H1 (cell line): ENCODE results near the gene AADAC. TPM values are rescaled to one million over a fixed set of nuclear protein-coding genes. Genes with fewer than 3 reads are reported as not detected.

Experiments used
- CTCF ChIA-PET: fragments of 300-600 bp; sonication (Branson Sonifier 250); formaldehyde crosslinking; loops from one replicate; lab custom pipeline; 2021; ENCODE audit not compliant: partially characterized antibody; lab: Charles Lee
- POLR2A ChIA-PET: fragments of 300-600 bp; sonication (Branson Sonifier 250); formaldehyde crosslinking; loops from one replicate; lab custom pipeline; 2021; ENCODE audit warnings: inconsistent platforms; ENCODE audit not compliant: partially characterized antibody; lab: Charles Lee
- DNase-seq, 2 experiments: peaks; one replicate each; pipeline versions ENCODE4 v3.0.0 to v3.0.0-alpha.2; 2010 to 2022; ENCODE audit warnings: low spot score in 2 of 2, low read depth in 1 of 2, mixed read lengths in 1 of 2
- FAIRE-seq: peaks from 2 replicates; lab custom pipeline; 2011; peaks lifted over from hg19 to GRCh38; lab: Jason Lieb, UNC
- H2AFZ ChIP-seq: 2 replicates; pipeline ENCODE4 v1.8.1; 2012; ENCODE audit warnings: low read length, inconsistent platforms
- H2AK5ac ChIP-seq: 2 replicates; pipeline ENCODE4 v1.6.1; 2013; ENCODE audit warnings: low read depth, low read length
- H2BK120ac ChIP-seq: replicated peaks from 2 replicates; pipeline ENCODE3; 2013; ENCODE audit warnings: low read depth, low read length, inconsistent platforms
- H2BK12ac ChIP-seq: 2 replicates; pipeline ENCODE4 v1.6.1; 2013; ENCODE audit warnings: low read depth, low read length
- H2BK15ac ChIP-seq: 2 replicates; pipeline ENCODE4 v1.6.1; 2013; ENCODE audit warnings: low read length
- H2BK20ac ChIP-seq: 2 replicates; pipeline ENCODE4 v1.6.1; 2013; ENCODE audit warnings: low read length
- H2BK5ac ChIP-seq: 2 replicates; pipeline ENCODE4 v1.6.1; 2013; ENCODE audit warnings: low read depth, low read length
- H3K14ac ChIP-seq: 2 replicates; pipeline ENCODE4 v1.6.1; 2013; ENCODE audit warnings: inconsistent platforms; ENCODE audit not compliant: insufficient read length
- H3K18ac ChIP-seq: 2 replicates; pipeline ENCODE4 v1.6.1; 2013; ENCODE audit warnings: low read length; ENCODE audit errors: extremely low read depth
- H3K23ac ChIP-seq: 2 replicates; pipeline ENCODE4 v1.6.1; 2013; ENCODE audit warnings: inconsistent platforms; ENCODE audit not compliant: insufficient read length
- H3K23me2 ChIP-seq: 2 replicates; pipeline ENCODE4 v1.6.1; 2013; ENCODE audit warnings: low read depth, low read length
- H3K27ac ChIP-seq: 2 replicates; pipeline ENCODE4 v1.6.1; 2011; ENCODE audit warnings: low read depth, low read length, inconsistent platforms
- H3K27me3 ChIP-seq, 4 experiments: replicated peaks in 1 of 4; 1 replicate in 1 of 4; 2 replicates in 3 of 4; pipeline versions ENCODE4 v1.6.1 to v1.8.1; 2011 to 2013; ENCODE audit warnings: low read length in 3 of 4, mild to moderate bottlenecking in 3 of 4, inconsistent platforms in 2 of 4, mixed read lengths in 2 of 4, moderate library complexity in 1 of 4; ENCODE audit not compliant: control insufficient read depth in 3 of 4, insufficient read depth in 3 of 4; ENCODE audit errors: extremely low read depth in 1 of 4
- H3K36me3 ChIP-seq, 4 experiments: 2 replicates each; pipeline versions ENCODE4 v1.6.1 to v1.8.1; 2011 to 2013; ENCODE audit warnings: mild to moderate bottlenecking in 4 of 4, low read length in 3 of 4, moderate library complexity in 2 of 4, control low read depth in 1 of 4, inconsistent platforms in 1 of 4; ENCODE audit not compliant: insufficient read depth in 4 of 4, control insufficient read depth in 2 of 4
- H3K4ac ChIP-seq: replicated peaks from 2 replicates; pipeline ENCODE3; 2013; ENCODE audit warnings: low read length, low read depth, mixed read lengths, inconsistent platforms; ENCODE audit not compliant: insufficient read length
- H3K4me1 ChIP-seq, 4 experiments: replicated peaks in 1 of 4; 1 replicate in 1 of 4; 2 replicates in 3 of 4; pipeline versions ENCODE4 v1.6.1 to v1.8.1; 2011 to 2013; ENCODE audit warnings: low read length in 3 of 4, inconsistent platforms in 2 of 4, mixed read lengths in 1 of 4; ENCODE audit not compliant: insufficient read depth in 4 of 4, control insufficient read depth in 3 of 4
- H3K4me2 ChIP-seq, 2 experiments: 2 replicates each; pipeline versions ENCODE4 v1.6.1 to v1.8.1; 2011 to 2013; ENCODE audit warnings: low read depth in 2 of 2, low read length in 2 of 2, control low read depth in 1 of 2, inconsistent platforms in 1 of 2, mild to moderate bottlenecking in 1 of 2; ENCODE audit not compliant: insufficient read depth in 1 of 2
- H3K4me3 ChIP-seq, 4 experiments: fragments of 200-600, 300-600 bp in 1 of 4; sonication (generic), shearing (Covaris generic), sonication (Bioruptor Twin) in 1 of 4; 2 replicates each; pipeline versions ENCODE4 v1.5.1 to v1.8.1; 2011 to 2016; ENCODE audit warnings: low read length in 4 of 4, low read depth in 3 of 4, control low read depth in 2 of 4, inconsistent platforms in 2 of 4, mild to moderate bottlenecking in 2 of 4, mixed read lengths in 1 of 4, moderate library complexity in 1 of 4; ENCODE audit not compliant: insufficient read depth in 2 of 4; ENCODE audit errors: extremely low read depth in 1 of 4
- H3K56ac ChIP-seq: replicated peaks from 2 replicates; pipeline ENCODE3; 2013; ENCODE audit warnings: low read depth, mild to moderate bottlenecking, mixed read lengths, low read length, inconsistent platforms; ENCODE audit not compliant: insufficient read length
- H3K79me1 ChIP-seq: 2 replicates; pipeline ENCODE4 v1.6.1; 2013; ENCODE audit warnings: low read depth, low read length, control low read depth
- H3K79me2 ChIP-seq, 2 experiments: 2 replicates each; pipeline versions ENCODE4 v1.6.1 to v1.8.1; 2012 to 2013; ENCODE audit warnings: low read length in 2 of 2, mild to moderate bottlenecking in 2 of 2, inconsistent platforms in 1 of 2; ENCODE audit not compliant: insufficient read depth in 2 of 2, control insufficient read depth in 1 of 2
- H3K9ac ChIP-seq, 4 experiments: replicated peaks in 1 of 4; 1 replicate in 1 of 4; 2 replicates in 3 of 4; pipeline versions ENCODE4 v1.6.1 to v1.8.1; 2011 to 2013; ENCODE audit warnings: low read depth in 3 of 4, low read length in 3 of 4, control low read depth in 2 of 4, mild to moderate bottlenecking in 2 of 4, moderate library complexity in 2 of 4, inconsistent platforms in 1 of 4; ENCODE audit errors: extremely low read depth in 1 of 4
- H3K9me3 ChIP-seq, 2 experiments: 2 replicates each; pipeline versions ENCODE4 v1.6.1 to v1.8.1; 2012 to 2013; ENCODE audit warnings: mild to moderate bottlenecking in 2 of 2, moderate library complexity in 2 of 2, control low read depth in 1 of 2, inconsistent platforms in 1 of 2, low read depth in 1 of 2, low read length in 1 of 2, mixed read lengths in 1 of 2; ENCODE audit not compliant: insufficient read depth in 2 of 2
- H4K20me1 ChIP-seq, 2 experiments: replicated peaks in 1 of 2; 2 replicates each; pipeline versions ENCODE3 to v1.8.1; 2011 to 2013; ENCODE audit warnings: inconsistent platforms in 2 of 2, low read length in 2 of 2, mild to moderate bottlenecking in 1 of 2; ENCODE audit not compliant: insufficient read depth in 2 of 2, control insufficient read depth in 1 of 2
- H4K5ac ChIP-seq: 2 replicates; pipeline ENCODE4 v1.6.1; 2013; ENCODE audit warnings: low read length, low read depth, mixed read lengths, inconsistent platforms; ENCODE audit not compliant: insufficient read length
- H4K8ac ChIP-seq: 2 replicates; pipeline ENCODE4 v1.8.0; 2013; ENCODE audit warnings: mild to moderate bottlenecking, moderate library complexity, low read length, inconsistent platforms; ENCODE audit not compliant: insufficient read depth; ENCODE audit errors: extremely low read depth
- H4K91ac ChIP-seq: replicated peaks from 2 replicates; pipeline ENCODE3; 2013; ENCODE audit warnings: low read length, mixed read lengths, inconsistent platforms; ENCODE audit not compliant: insufficient read length
- ATF2 ChIP-seq: IDR thresholded peaks from 2 replicates; pipeline ENCODE4 v1.6.1; 2012; ENCODE audit warnings: low read length, inconsistent platforms
- BCL11A ChIP-seq, 2 experiments: IDR thresholded peaks; one replicate each; pipeline ENCODE4 v1.6.1; 2011; ENCODE audit warnings: low read depth in 2 of 2, low read length in 2 of 2, mild to moderate bottlenecking in 2 of 2
- CBX8 ChIP-seq: fragments of 300-800, 300-1000 bp; sonication (generic); IDR thresholded peaks from 2 replicates; pipeline ENCODE4 v1.7.1; 2016; ENCODE audit warnings: low read depth, low read length, borderline replicate concordance
- CHD1 ChIP-seq: IDR thresholded peaks from 2 replicates; pipeline ENCODE4 v1.6.1; 2012; ENCODE audit warnings: low read depth, low read length, improper control_type of control experiment
- MAFK ChIP-seq: IDR thresholded peaks from 2 replicates; pipeline ENCODE4 v1.6.1; 2012; ENCODE audit warnings: low read depth, mild to moderate bottlenecking, improper control_type of control experiment, low read length
- SAP30 ChIP-seq: fragments of 300-600 bp; sonication (generic); IDR thresholded peaks from 2 replicates; pipeline ENCODE4 v1.7.1; 2012; ENCODE audit warnings: low read length, moderate library complexity, mild to moderate bottlenecking, inconsistent platforms; ENCODE audit not compliant: insufficient read depth, insufficient replicate concordance
- SP2 ChIP-seq: IDR thresholded peaks from 2 replicates; pipeline ENCODE4 v1.6.1; 2012; ENCODE audit warnings: mild to moderate bottlenecking, low read length, inconsistent platforms
- SUZ12 ChIP-seq: fragments of 200-600 bp; sonication (generic); IDR thresholded peaks from 2 replicates; pipeline ENCODE4 v1.6.1; 2012; ENCODE audit warnings: mild to moderate bottlenecking, inconsistent platforms, low read length, moderate library complexity, mixed read lengths
- USF2 ChIP-seq: IDR thresholded peaks from 2 replicates; pipeline ENCODE4 v1.6.1; 2011; ENCODE audit warnings: low read length, improper control_type of control experiment
- ZNF274 ChIP-seq: IDR thresholded peaks from 2 replicates; pipeline ENCODE4 v1.7.0; 2012; ENCODE audit warnings: low read length, borderline replicate concordance; ENCODE audit errors: extremely low read depth
- WGBS, 2 experiments: shearing (Covaris generic) in 1 of 2; methylation state at CpG; one replicate each; pipeline versions ENCODE4 v1.1.6 to v1.1.7; 2013 to 2015; ENCODE audit warnings: low lambda C conversion rate in 2 of 2, mixed read lengths in 2 of 2, inconsistent platforms in 1 of 2, low coverage in 1 of 2, missing lambda C conversion rate in 1 of 2; ENCODE audit not compliant: insufficient replicate concordance in 2 of 2, insufficient coverage in 1 of 2, insufficient read length in 1 of 2; ENCODE audit errors: extremely low coverage in 1 of 2, missing lambda C conversion rate in 1 of 2; 5-methylcytosine and 5-hydroxymethylcytosine counted together
- polyA plus RNA-seq, 7 experiments: library from polyadenylated mRNA; depleted of rRNA in 3 of 7; stranded (reverse) in 5 of 7; unstranded in 2 of 7; fragments of >200 nt in 5 of 7; fragments of 200-250 nt in 2 of 7; gene quantifications; 1 replicate in 5 of 7; 2 replicates in 1 of 7; 4 replicates in 1 of 7; pipeline versions ENCODE4 v1.2.1 to v1.2.3, GENCODE V29; 2011 to 2013; ENCODE audit warnings: missing spikeins in 2 of 7, mixed read lengths in 2 of 7
- total RNA-seq: library from RNA; stranded (reverse); fragmentation: NEBNext Ultra II Directional; extraction: Animal tissue kit (Norgen Biotek cat#: 25700); gene quantifications from 2 replicates; pipeline ENCODE4 v1.2.1, GENCODE V29; 2021

The AADAC gene
- total and polyA plus RNA-seq, 2 of the 8 experiments (the other 6 are each of a cell fraction or from before 2014, with no cell fraction given): not detected

- Histone ChIP-seq H3K9me3 (no peaks in the 10 kb centered on the region; a peak in 1 of 4 replicates), H4K20me1 (no peaks in the 10 kb centered on the region), H3K18ac (no peak overlapping the region), H2BK120ac (no peak overlapping the region), H2BK15ac (no peak overlapping the region), H3K4ac (no peak overlapping the region), H2BK20ac (no peak overlapping the region), H3K23me2 (no peaks in the 10 kb centered on the region), H2AFZ (no peak overlapping the region), H3K36me3 (no peaks in the 10 kb centered on the region), H2AK5ac (no peak overlapping the region), H3K27ac (no peak overlapping the region), H3K23ac (no peak overlapping the region), H3K4me2 (no peak overlapping the region), H3K4me3 (no peak overlapping the region), H2BK12ac (no peak overlapping the region), H4K5ac (no peak overlapping the region), H3K79me1 (no peaks in the 10 kb centered on the region; the same call in 1 of the 2 replicates), H2BK5ac (no peak overlapping the region), H4K91ac (no peak overlapping the region), H3K14ac (no peak overlapping the region), H3K4me1 (no peaks in the 10 kb centered on the region), H3K56ac (no peak overlapping the region), H4K8ac (no peak overlapping the region), H3K79me2 (no peaks in the 10 kb centered on the region), H3K9ac (no peak overlapping the region), H3K27me3 (no peaks in the 10 kb centered on the region)
- POLR2A ChIA-PET: no interaction called here
- DNase-seq (no peak), FAIRE-seq (no peak)
- 87% methylated on average over 3 of the region's 3 CpGs; no CpG with 5 or more reads in 1 of the 2 experiments for WGBS, 2 experiments
- CTCF ChIA-PET: interaction anchor here (0.9 kb wide), 1 partner anchor 63 kb away, joined by 3 read pairs; no protein-coding TSS in a partner anchor
- TF ChIP-seq BCL11A (IDR thresholded peaks at IDR 0.05; ENCODE audit: low read depth in 2 of 2, low read length in 2 of 2): no peak
- TF ChIP-seq SUZ12: no peak
- TF ChIP-seq ZNF274: no peak
- no peak for TF ChIP-seq MAFK
- TF ChIP-seq SP2: no peak
- TF ChIP-seq SAP30: no peak
- TF ChIP-seq CBX8: no peak
- TF ChIP-seq CHD1: no peak
- TF ChIP-seq ATF2: no peak
- no peak for TF ChIP-seq USF2
These were observed 42.2 kb downstream of the AADAC start for GRCh38 chr3:151856118-151856517.
